ENCODE measurements around the gene GPR119. TPM values are rescaled to one million over a fixed set of nuclear protein-coding genes. Genes with fewer than 3 reads are reported as not detected.
"Not testable (repeated sequence)": the region's sequence is repeated elsewhere in the genome, so short reads cannot be mapped to it uniquely, and the experiment has no call there.

GPR119 gene
- total RNA-seq, 1 donor from 2014 or later = not detected

- ATAC-seq (no peak), DNase-seq (no peak)
- intact Hi-C loops (cut with micrococcal nuclease) = no loop called here
Observed at GRCh38 chrX:130343411-130343810, 42.1 kb downstream of the GPR119 start.

- ATAC-seq = no peak
- no peak for DNase-seq
- intact Hi-C loops (cut with micrococcal nuclease) = no loop called here
Observed at GRCh38 chrX:130340271-130340670, 45.2 kb downstream of the GPR119 start.

GRCh38 chrX:130339408-130340222 is 45.9 kb downstream of the GPR119 start, which contains the start of gene SLC25A14:
Gene SLC25A14 (plus strand): TSS chrX:130339919. CDS start chrX:130340279, 360 bp downstream.
- peak; percentile 80 for DNase-seq
- intact Hi-C loops (cut with micrococcal nuclease) = no loop called here
- peak; percentile 95 for ATAC-seq

DNA sequence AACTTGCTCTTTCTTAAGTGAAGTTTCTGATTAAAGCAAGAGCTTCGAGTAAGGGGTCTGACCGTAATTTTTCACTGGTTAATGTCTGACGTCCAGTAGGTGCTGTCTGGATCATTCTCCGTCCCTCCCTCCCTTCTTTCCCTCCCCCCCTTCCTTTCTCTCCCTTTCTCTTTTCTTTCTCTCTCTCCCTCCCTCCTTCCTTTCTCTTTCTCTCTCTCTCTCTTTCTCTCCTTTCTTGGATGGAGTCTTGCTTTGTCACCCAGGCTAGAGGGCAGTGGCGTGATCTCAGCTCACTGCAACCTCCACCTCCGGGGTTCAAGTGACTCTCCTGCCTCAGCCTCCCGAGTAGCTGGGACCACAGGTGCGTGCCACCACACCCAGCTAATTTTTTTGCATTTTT is 46.6 kb downstream of the GPR119 start:
- DNase-seq; ATAC-seq; intact Hi-C loops (cut with micrococcal nuclease): not testable (repeated sequence)

GRCh38 chrX:130336531-130336930 is 48.9 kb downstream of the GPR119 start:
- intact Hi-C loops (cut with micrococcal nuclease) = no loop called here
- ATAC-seq = no peak
- DNase-seq = no peak

Other genes starting within 250 kb of the GPR119 start
- 134 TPM for gene AIFM1, start 219.8 kb downstream of the GPR119 start, total RNA-seq
- gene RAB33A, start 213.7 kb downstream of the GPR119 start, total RNA-seq = 0.59 TPM
- gene ZNF280C, start 116.8 kb downstream of the GPR119 start, total RNA-seq = 1.4 TPM
- 3.6 TPM for gene SLC25A14, start 45.8 kb downstream of the GPR119 start, total RNA-seq
- 11.4 TPM for gene RBMX2, start 16.3 kb upstream of the GPR119 start, total RNA-seq